HG03108 (cell line): ENCODE results near the gene RALGPS1.

ENCODE experiments used
- ATAC-seq: cut with Tn5 transposase; IDR thresholded peaks from one replicate; pipeline ENCODE4 v1.9.1; 2021; ENCODE audit warnings: moderate library complexity; ENCODE audit not compliant: unreplicated experiment

Gene RALGPS1

DNA sequence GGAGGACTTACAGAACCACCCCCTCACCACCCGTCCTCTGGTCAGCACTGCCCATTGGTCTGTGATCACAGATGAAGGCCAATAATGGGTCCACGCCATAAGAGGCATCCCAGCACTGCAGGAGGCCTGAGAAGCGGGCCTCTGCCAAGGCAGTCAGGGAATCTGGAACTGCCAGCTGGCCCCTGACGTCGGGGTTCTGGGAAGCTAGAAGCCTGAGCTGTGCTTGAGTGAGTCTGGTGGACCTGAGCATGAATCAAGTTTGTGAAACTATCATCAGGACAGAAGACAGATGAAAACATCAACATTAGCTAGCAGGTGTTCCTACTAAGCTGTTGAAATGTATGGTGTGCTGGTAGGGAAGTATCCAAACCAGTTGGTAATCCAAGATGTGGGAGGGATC, 200.0 kb downstream of the RALGPS1 start:
- ATAC-seq = no peak

DNA sequence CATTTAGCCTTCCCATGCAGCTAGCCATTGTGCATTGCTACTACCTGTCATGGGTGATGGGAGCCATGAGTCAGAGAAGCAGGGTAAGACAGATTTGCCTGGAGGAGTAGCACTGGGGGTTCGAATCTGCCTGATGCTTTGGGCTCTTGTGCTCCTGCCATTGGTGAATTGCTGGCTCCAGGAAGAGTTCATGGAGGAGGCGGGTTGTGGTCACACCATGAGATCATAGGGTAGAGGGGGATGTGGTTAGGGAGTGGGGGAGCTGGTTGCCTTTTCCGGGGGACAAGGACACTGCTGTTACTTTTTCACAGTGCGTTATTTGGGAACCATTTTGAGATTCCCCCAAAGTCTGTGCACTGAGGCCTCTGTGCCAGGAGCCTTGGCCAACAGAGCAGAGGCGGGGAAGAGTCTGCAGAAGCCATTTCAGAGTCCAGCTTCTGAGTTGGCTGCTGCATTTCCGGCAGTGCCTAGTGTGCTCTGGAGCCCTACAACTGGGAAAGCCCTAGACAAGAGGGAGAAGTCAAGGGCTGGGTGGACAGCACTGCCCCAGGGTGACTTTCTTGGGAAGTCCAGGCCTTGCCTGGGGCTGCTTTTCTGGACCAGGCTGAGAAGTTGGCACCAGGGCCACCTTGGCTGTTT, 201.6 kb downstream of the RALGPS1 start:
- no peak for ATAC-seq

- no peak for ATAC-seq
Measured at GRCh38 chr9:127116957-127117356, 202.4 kb downstream of the RALGPS1 start.

- ATAC-seq = no peak
Measured at GRCh38 chr9:127117801-127118200, 203.2 kb downstream of the RALGPS1 start.

DNA sequence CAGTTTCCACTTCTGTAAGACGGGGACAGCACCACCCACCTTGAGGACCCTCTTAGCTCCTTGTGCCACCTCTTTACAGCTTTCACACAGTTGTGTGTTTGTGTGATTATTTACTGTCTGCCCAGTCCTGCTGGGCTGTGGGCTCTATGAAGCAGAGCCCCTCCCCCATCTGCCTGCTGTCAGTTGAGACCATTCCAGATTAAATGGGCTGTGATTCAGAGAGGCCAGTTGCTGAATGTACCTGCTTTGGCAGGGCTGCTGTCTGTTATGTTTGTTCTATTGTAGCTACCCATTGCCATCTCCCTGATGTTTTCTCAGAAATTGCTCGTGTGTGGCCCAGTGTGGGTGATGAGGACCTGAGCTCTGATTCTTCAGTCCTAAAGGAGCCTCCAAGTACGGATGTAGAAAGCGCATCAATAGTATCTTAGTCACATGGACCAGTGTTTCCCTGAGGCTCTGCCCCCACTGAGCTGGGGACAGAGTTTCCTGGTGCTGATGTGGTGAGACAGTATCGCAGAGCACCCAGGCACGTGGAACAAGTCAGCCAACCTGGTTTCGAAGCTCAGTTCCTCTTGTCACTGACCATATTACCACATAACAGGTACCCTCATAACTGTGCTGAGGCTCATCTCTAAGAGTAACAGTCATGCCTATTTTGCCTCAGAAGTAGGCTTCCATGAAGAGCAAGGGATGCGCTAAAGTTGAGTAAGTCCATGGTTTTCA, 204.2 kb downstream of the RALGPS1 start:
- no peak for ATAC-seq

DNA sequence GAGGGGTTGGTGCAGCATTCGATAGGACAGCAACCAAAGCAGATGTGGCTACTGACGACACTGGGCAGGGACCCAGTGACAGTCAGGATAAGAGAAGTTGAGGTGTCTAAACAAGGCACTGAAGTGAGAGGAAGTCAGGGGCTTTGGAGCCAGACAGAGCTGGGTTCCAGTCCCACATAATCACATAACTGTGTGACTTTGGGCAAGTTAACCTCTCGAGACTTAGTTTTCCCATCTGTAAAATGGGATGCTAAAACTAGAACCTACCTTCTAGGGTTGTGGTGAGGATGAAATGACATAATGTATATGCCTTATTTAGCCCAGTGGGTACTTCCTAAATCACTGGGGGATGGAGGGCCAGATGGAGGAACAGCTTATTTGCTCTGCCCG, 204.7 kb downstream of the RALGPS1 start:
- no peak for ATAC-seq

GRCh38 chr9:127121628-127122175, 207.1 kb downstream of the RALGPS1 start:
- no peak for ATAC-seq

DNA sequence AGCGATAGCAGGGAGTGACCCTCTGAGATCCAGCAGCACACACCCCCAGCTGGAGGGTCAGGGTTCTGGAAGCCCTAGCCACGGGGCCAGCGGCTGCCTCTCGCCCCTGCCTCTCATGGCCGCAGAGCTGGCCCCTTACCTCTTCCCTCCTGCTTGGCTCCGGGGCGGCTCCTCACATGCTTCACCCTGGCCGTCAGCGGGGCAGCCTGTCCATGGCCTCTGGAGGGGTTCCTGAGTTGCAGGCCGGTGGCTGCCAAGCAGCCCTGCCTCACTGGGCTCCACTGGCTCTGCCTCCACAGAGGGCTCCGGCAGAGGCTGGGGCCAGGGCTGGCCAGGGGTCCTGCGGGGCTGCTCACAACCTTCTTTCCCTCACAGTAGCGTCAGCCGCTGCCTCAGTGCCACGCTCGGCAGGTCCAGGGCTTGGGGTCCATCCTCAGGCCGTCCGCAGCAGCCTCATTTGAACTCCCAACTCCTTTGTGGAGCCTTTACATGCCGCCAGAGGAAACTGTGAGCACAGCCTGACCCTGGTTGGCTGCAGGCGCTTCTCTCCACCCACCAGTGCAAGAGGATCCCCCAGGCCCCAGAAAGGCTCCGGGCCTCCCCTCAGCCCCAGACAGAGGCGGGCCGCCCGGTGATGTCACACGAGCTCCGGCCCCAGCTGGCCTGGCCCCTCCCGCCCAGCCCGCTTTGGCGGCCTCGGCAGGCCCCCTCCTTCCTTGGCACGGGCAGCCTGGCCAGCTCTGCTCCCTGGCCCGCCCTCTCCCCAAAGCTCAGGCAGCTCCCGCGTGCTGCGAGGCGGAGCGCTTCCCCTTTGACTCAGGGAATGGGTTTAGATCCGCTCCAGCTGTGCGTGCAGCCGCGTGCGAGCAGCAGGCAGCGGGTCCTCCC, 207.8 kb downstream of the RALGPS1 start, which contains the start of gene ANGPTL2:
ANGPTL2 (minus strand) TSS at position 460 of the 888 bp plus-strand sequence. CDS start 13,904 bp downstream, outside the sequence.
- no peak for ATAC-seq

GRCh38 chr9:127123064-127123890, 208.7 kb downstream of the RALGPS1 start:
- no peak for ATAC-seq

- ATAC-seq = no peak
Measured at GRCh38 chr9:127124111-127124531, 209.5 kb downstream of the RALGPS1 start.

DNA sequence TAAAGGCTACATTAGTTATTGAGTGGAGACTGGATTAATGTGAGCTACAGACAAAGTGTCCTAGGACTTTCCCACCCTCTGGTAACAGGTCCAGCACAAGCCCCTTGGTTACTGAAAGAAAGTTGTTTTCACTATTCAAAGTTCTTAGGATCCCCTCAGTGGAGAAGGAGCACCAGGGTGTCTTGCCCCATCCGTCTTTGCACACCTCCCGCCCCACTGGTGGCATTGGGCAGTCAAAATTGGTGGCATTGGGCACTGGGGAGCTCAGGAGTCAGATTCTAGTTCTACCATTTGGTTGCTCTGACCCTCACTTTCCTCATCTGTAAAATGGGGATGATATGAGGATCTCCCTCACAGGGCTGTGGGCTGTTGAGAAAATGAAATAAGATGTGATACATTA, 210.2 kb downstream of the RALGPS1 start:
- ATAC-seq = no peak

DNA sequence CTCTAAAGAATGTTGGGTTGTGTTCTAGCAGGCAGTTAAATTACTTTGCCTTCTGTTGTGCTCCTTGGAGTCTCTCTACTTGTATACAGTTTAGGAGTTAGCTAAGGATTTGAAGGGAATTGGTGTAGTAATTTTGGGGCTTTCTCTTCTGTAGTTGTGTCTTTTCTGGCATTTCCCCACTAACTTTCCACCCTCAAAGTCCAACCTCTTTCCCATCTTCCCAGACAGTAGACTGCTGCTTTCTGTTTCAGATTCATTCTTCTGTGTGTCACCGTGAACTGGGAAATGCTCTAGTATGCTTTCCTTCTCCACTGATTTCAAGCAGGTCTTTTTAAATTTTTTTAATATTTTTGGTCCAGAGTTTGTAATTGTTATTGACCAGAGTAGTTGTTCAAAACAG, 212.4 kb downstream of the RALGPS1 start:
- no peak for ATAC-seq

- ATAC-seq = no peak
Measured at GRCh38 chr9:127128341-127129072, 213.9 kb downstream of the RALGPS1 start.

DNA sequence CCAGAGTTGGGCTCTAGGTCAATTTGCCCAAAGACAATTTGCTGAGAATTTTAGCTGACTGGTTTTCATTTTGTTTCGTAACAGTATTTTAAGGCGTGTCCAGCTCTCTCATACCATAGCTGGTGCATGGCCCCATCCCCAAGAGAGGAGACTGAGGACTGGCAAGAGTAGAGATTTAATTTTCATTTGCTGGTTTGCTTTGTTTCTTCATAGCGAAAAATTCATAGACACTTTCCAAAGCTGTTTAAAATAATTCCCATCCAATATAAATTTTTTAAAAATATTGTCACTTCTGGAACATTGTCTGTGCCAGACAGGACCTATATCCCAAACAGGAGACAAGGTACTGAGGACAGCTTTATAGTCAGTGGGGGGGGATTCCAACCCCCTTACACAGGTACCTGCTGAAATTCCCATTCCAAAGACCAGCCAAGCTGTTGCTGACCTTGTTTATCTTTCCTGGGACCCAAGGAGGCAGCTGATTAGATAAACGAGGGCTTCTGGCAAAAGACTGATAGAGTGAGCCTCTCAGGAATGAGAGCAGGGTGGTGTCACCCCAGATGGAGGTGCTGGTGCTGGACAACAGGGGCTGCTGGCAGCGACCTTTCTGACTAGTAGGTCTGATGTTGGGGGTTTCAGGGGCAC, 214.6 kb downstream of the RALGPS1 start:
- no peak for ATAC-seq

GRCh38 chr9:127129718-127130085, 215.1 kb downstream of the RALGPS1 start:
- ATAC-seq = no peak

GRCh38 chr9:127130235-127130634, 215.7 kb downstream of the RALGPS1 start:
- ATAC-seq = no peak

- ATAC-seq = no peak
Measured at GRCh38 chr9:127130661-127131538, 216.3 kb downstream of the RALGPS1 start.

DNA sequence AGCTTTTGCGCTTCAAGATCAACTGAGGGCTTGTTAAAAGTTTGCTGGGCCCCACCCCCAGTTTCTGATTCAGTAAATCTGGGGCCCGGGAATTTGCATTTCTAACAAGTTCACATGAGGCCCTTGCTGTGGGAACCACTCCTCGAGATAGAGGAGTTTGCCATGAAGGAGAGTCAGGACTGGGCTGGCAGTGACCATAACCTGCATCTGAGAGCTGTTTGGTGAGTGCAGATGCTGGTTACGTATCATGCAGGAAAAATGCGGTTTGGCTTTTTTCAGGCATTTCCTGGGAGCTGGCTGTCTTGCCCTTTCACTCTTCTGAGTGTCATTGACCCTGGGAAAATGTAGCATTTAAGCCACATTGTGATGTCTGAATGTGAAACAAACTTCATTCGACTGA, 217.3 kb downstream of the RALGPS1 start:
- no peak for ATAC-seq
